ENCODE results near the gene RBM39.
A peak's percentile ranks its signal among the peaks of the same experiment; 100 is the strongest.

The RBM39 gene

DNA sequence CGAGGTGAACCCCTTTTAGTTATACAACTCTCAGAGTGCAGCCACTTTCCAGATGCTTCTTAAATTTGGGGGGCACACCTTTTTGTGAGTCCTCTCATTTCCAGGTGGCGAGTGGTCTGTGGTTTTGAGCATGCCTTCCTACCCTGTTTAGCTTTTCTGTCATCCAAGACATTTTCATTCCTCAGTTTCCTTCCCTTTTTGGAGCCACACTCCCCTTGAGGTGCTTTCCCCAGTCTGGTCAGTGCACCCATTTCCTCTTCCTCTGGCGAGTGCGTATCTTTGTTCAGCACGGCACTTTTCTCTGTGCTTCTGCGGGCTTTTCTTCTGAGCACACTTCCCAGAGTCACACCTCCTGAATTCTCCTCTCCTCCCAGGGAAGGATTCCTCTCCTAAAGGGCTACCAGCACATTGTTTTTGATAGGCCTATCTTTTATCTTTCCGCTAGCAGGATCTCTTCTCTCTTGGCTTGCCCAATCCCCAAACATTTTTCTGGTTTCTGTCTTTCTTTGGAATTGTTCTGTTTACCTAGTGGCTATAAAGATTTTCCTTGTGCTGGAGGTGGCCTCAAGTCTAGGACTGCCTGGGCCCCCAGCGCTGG is 31.2 kb upstream of the RBM39 start:
- H3K4me3 ChIP-seq (ENCODE audit: low read depth, low read length): peak overlapping the region; percentile 31
- peak; percentile 39 for DNase-seq (ENCODE audit: low read depth)
- TF ChIP-seq, protein P1, sequence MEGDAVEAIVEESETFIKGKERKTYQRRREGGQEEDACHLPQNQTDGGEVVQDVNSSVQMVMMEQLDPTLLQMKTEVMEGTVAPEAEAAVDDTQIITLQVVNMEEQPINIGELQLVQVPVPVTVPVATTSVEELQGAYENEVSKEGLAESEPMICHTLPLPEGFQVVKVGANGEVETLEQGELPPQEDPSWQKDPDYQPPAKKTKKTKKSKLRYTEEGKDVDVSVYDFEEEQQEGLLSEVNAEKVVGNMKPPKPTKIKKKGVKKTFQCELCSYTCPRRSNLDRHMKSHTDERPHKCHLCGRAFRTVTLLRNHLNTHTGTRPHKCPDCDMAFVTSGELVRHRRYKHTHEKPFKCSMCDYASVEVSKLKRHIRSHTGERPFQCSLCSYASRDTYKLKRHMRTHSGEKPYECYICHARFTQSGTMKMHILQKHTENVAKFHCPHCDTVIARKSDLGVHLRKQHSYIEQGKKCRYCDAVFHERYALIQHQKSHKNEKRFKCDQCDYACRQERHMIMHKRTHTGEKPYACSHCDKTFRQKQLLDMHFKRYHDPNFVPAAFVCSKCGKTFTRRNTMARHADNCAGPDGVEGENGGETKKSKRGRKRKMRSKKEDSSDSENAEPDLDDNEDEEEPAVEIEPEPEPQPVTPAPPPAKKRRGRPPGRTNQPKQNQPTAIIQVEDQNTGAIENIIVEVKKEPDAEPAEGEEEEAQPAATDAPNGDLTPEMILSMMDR (conservative IDR thresholded peaks at IDR 0.05; ENCODE audit: low read depth, low read length): no peak

DNA sequence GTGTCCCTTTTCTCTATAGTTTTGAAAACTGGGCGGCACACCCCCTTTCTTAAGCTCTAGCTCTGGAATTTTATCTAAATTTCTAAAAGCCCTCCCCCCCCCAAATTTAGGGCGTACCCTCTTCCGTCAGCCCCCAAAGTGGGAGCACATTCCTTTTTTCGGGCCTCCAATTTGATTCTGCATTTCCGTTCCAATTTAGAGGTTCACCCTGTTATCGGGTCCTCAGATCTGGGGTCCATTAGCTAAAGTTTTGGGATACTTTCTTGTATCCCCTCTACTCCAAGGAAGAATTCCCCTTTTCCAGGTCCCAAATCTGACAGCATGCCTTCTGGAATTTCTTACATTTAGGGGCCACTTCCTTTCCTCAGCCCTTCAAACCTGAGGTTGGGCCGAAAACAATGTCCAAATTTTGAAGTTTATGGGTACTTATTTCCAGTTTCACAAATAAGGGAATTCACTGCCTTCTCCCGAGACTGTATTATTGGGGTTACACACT is 30.6 kb upstream of the RBM39 start:
- no peak for DNase-seq (ENCODE audit: low read depth)
- H3K4me3 ChIP-seq (ENCODE audit: low read depth, low read length): peak overlapping the region; percentile 84

DNA sequence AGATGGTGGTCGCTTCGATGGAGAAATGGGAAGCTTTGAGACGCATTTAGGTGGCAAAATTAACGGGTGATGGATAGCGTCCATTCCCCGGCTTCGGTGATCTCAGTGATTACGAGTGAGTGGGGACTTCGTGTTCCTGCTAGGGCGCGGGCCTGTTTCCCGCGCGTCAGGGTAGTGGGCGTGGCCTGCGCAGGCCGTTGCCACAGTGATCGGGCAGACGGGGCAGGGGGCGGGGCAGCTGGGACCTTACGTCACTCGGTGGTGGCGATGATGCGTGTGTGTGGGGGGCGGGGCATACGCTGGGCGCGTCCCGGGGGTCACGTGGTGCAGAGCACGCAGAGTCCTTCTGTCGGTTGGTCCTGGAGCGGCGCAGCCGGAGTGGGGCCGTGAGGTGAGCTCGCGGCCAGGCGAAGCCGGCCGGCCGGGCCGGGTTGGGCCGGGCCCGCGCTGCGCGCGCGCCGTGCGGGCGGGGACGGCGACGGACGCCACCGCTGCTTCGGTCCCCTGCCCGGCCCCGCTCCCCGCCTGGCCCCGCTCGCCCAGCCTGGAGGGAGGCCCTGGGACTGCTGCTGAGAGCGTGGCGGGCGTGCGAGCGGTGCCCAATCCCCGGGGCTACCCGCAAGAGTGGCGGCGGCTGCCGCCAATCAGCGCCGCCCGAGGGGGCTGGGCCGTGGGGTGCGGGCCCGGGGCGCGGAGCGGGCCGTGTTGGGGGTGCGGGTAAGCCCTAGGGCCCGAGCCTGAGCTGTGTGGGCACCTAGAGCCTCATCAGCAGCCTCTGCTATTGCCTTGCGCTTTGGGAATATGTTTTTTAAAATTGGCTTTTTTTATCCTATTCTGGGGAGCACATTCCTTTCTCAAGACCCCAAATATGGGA is 29.9 kb upstream of the RBM39 start, which contains the start of gene PHF20:
TSS of gene PHF20 (plus strand) at position 327 of the 874 bp plus-strand sequence. CDS start 29,508 bp downstream, outside the sequence.
- peak; percentile 99 for DNase-seq (ENCODE audit: low read depth)
- TF ChIP-seq, protein P1 (conservative IDR thresholded peaks at IDR 0.05; ENCODE audit: low read depth, low read length): no peak
- H3K4me3 ChIP-seq (ENCODE audit: low read depth, low read length): peak within 1 kb of the TSS; percentile 84

More for the DNA sequence above, 30.6 kb upstream of the RBM39 start:
- TF ChIP-seq, protein P1 (conservative IDR thresholded peaks at IDR 0.05; ENCODE audit: low read depth, low read length): no peak

DNA sequence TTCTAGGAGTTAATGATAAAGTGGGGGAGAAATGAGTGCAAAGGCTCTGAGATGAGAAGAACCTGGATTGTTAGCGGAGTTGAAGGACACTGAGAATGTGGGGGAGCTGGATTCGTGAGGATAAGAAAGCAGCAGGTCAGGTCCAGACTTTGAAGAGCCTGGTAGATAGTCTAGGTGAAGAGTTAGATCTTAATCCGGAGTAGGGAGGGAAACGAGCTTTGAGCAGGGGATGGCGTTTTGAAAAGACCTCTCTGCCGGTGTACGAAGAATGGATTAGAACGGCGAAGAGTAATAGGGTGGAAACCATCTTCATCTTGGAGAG is 29.3 kb upstream of the RBM39 start:
- no peak for DNase-seq (ENCODE audit: low read depth)
- H3K4me3 ChIP-seq (ENCODE audit: low read depth, low read length): peak overlapping the region; percentile 84

DNA sequence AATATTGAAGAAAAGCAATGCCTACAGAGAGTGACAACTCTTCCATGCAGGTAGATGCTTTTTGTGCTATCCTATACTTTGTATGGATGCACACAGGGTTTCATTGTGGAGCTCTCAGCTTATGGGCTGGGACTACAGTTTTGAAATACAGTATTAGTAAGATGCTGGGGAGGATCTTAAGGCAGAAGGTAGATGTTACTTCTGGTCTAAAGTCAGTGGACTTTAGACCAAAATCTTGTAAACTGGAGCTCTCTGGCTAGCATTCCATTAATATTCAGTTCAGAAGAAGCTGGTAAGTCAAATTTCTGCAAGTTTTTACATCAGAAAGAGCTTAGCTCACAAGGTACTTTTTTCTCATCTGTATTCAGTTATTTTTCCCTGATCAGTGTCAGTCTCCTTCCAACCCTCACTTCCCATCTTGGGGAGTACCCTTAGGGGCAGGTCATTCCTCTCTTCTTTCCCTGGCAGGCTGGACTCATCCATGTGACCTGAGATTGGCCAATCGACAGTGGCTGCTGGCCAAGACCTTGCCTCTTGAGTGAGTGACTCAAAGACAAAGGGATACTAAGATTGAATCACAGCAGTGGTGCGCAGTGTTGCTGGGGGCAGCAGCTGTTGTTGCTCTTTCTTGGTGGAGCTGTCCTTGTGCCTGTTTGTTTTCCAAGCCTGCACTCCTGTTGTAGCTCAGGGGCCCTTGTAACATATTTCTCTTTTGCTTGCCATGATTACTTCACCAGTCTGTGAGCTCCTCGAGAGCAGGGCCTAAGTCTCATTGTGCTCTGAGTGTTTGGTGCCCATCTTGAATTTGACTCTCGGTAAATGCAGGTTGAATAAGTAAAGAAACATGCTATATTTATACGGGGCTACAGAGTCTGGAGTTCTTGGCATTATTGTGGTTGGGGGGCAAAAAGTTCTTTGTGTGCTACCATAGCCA is 26.9 kb upstream of the RBM39 start:
- no peak overlapping the region for H3K4me3 ChIP-seq (ENCODE audit: low read depth, low read length)
- TF ChIP-seq, protein P1 (conservative IDR thresholded peaks at IDR 0.05; ENCODE audit: low read depth, low read length): peak; percentile 3
- DNase-seq (ENCODE audit: low read depth): peak; percentile 98

More for the DNA sequence above, 29.3 kb upstream of the RBM39 start:
- TF ChIP-seq, protein P1 (conservative IDR thresholded peaks at IDR 0.05; ENCODE audit: low read depth, low read length): no peak

DNA sequence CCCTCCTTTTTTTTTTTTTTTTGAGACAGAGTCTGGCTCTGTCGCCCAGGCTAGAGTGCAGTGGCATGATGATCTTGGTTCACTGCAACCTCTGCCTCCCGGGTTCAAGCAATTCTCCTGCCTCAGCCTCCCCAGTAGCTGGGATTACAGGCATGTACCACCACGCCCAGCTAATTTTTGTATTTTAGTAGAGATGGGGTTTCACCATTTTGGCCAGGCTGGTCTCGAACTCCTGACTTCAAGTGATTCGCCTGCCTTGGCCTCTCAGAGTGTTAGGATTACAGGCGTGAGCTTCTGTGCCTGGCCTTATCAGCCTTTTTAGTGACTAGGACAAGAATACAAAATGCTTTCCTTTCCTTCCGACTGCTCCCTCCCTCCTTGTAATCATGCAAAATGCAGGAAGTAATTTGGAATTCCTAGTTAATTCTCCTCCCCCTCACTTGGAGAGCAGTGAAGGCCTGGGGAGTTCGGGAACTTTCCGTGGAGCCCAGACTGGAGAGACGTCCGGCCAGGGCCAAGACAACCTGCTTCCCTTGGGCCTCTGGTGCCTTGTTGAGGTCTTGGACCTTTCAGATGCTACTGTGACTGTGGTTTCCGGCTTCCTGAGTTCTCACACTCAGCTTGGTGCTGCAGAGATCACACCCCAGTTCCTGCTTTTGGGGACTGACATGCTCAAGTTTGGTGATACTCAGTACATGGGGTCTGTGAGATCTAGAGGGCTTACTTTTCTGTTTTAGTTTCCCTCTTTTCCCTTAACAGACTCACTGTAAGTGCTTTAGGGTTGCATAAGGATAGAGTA is 25.8 kb upstream of the RBM39 start:
- DNase-seq (ENCODE audit: low read depth): peak; percentile 77
- TF ChIP-seq, protein P1 (conservative IDR thresholded peaks at IDR 0.05; ENCODE audit: low read depth, low read length): no peak
- no peak overlapping the region for H3K4me3 ChIP-seq (ENCODE audit: low read depth, low read length)
